HEK293T (cell line): ENCODE data around the gene WFDC9.

Source experiments
- ARNT ChIP-seq: fragments of 450-650 bp; IDR thresholded peaks from 2 replicates; pipeline ENCODE4 v1.6.1; 2017; ENCODE audit warnings: mild to moderate bottlenecking
- CTBP1 ChIP-seq: fragments of 450-650 bp; IDR thresholded peaks from 2 replicates; pipeline ENCODE4 v1.6.1; 2016; ENCODE audit warnings: borderline replicate concordance
- FOXK2 ChIP-seq: fragments of 450-650 bp; IDR thresholded peaks from 2 replicates; pipeline ENCODE4 v1.6.1; 2016; ENCODE audit warnings: mild to moderate bottlenecking
- NFRKB ChIP-seq: fragments of 450-650 bp; IDR thresholded peaks from 2 replicates; pipeline ENCODE4 v1.6.1; 2016; ENCODE audit warnings: mild to moderate bottlenecking, moderate library complexity
- SP1 ChIP-seq: fragments of 450-650 bp; IDR thresholded peaks from 2 replicates; pipeline ENCODE4 v1.6.1; 2017
- SUZ12 ChIP-seq: fragments of 450-650 bp; IDR thresholded peaks from 2 replicates; pipeline ENCODE4 v1.6.1; 2016; ENCODE audit warnings: mild to moderate bottlenecking

DNA sequence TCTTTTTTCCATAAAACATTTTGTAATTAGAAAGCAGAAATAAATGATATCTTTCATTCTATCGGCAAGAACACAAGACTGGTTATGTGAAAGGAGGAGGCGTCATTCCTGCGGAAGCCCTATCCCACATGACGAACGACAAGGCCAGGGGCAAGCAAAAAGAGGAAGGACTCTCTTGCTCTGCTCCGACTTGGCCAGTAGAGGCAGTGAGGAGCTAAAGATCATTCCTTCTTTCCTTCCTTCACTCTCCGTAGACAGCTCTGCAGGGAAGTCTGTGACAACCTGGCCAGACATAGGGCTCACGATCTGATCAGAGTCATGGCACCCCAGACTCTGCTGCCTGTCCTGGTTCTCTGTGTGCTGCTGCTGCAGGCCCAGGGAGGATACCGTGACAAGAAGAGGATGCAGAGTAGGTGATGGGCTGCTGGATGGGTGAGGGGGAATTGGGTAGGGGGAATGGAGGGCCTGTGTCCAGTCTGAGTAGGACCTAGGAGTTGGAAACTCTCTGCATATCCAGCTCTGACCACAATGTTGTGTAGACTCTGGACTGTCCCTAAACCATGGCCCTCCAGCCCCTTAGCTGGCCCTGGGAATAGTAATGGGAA lies 1.5 kb downstream of the WFDC9 start, which contains the start of gene WFDC10A:
- TF ChIP-seq SP1 (no peak), SUZ12 (no peak), ARNT (no peak), CTBP1 (no peak), NFRKB (no peak), FOXK2 (no peak)
